NCI-H748 (cell line): Measurements from ENCODE around the gene SOX6.
A peak's percentile ranks its signal among the peaks of the same experiment; 100 is the strongest.
"Not testable (repeated sequence)": the region's sequence is repeated elsewhere in the genome, so short reads cannot be mapped to it uniquely, and the experiment has no call there.

Source experiments
- DNase-seq: peaks from one replicate; lab custom pipeline; 2025; ENCODE audit not compliant: unreplicated experiment; lab: John Stamatoyannopoulos, UW

SOX6 gene

GRCh38 chr11:15940462-15941205, 415.7 kb downstream of the SOX6 start:
- no peak for DNase-seq

GRCh38 chr11:15938983-15939382, 417.4 kb downstream of the SOX6 start:
- DNase-seq, result no peak

- no peak for DNase-seq
Measured at GRCh38 chr11:15938121-15938611, 418.2 kb downstream of the SOX6 start.

GRCh38 chr11:15937601-15938120, 418.7 kb downstream of the SOX6 start:
- peak; percentile 18 for DNase-seq

GRCh38 chr11:15936011-15936410, 420.3 kb downstream of the SOX6 start:
- DNase-seq, result no peak

- no peak for DNase-seq
Measured at GRCh38 chr11:15935373-15935772, 421.0 kb downstream of the SOX6 start.

GRCh38 chr11:15933886-15934625, 422.3 kb downstream of the SOX6 start:
- peak; percentile 82 for DNase-seq

- DNase-seq, result no peak
Measured at GRCh38 chr11:15932417-15932816, 423.9 kb downstream of the SOX6 start.

GRCh38 chr11:15931497-15931896, 424.8 kb downstream of the SOX6 start:
- no peak for DNase-seq

- DNase-seq, result no peak
Measured at GRCh38 chr11:15930442-15931025, 425.8 kb downstream of the SOX6 start.

- DNase-seq, result no peak
Measured at GRCh38 chr11:15929371-15929901, 426.9 kb downstream of the SOX6 start.

GRCh38 chr11:15927864-15928217, 428.5 kb downstream of the SOX6 start:
- DNase-seq, result no peak

- no peak for DNase-seq
Measured at GRCh38 chr11:15927196-15927863, 429.0 kb downstream of the SOX6 start.

- DNase-seq, result no peak
Measured at GRCh38 chr11:15926071-15926470, 430.3 kb downstream of the SOX6 start.

GRCh38 chr11:15923183-15923582, 433.2 kb downstream of the SOX6 start:
- peak; percentile 22 for DNase-seq

- not testable (repeated sequence) for DNase-seq
Measured at GRCh38 chr11:15922745-15923144, 433.6 kb downstream of the SOX6 start.

GRCh38 chr11:15920856-15921629, 435.3 kb downstream of the SOX6 start:
- DNase-seq, result no peak

GRCh38 chr11:15918674-15919073, 437.7 kb downstream of the SOX6 start:
- no peak for DNase-seq

- peak; percentile 98 for DNase-seq
Measured at GRCh38 chr11:15918212-15918611, 438.1 kb downstream of the SOX6 start.
